ENCODE results near the gene NEURL4.

Gene NEURL4

DNA sequence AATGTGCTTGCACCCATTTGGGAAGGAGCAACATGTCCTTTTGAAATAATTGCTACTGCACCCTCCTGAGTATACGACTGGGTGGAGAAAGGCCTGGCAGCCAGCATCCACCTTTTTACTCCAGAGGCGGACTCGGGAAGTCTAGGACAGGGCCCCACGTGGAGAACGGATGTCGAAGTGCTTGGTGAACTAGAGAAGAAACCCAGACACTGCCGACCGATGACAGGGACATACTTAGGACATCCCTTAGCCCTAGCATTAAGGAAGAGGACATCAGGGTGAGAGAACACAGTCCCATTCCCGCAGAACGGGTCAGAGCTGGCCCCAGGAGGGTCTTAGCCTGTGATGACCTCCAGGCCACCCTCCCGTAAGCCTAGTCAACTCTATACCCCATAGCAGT, 38.5 kb downstream of the NEURL4 start:
- no peaks in the 10 kb centered on the region for H3K79me2 ChIP-seq (ENCODE audit: low read length)
- no peaks in the 10 kb centered on the region for H4K20me1 ChIP-seq (ENCODE audit: insufficient read depth, low read length)
- H3K27ac ChIP-seq (ENCODE audit: low read length), result no peak overlapping the region
- no peaks in the 10 kb centered on the region for H3K9me3 ChIP-seq (ENCODE audit: insufficient read depth, low read length)
- no peaks in the 10 kb centered on the region for H3K27me3 ChIP-seq (ENCODE audit: low read depth, low read length)
- H3K4me3 ChIP-seq (ENCODE audit: low read length), result no peak overlapping the region
- H3K9ac ChIP-seq (ENCODE audit: low read length), result no peak overlapping the region
- no peaks in the 10 kb centered on the region for H3K36me3 ChIP-seq (replicated peaks; ENCODE audit: low read depth, low read length)
- H3K4me2 ChIP-seq (ENCODE audit: low read length), result no peak overlapping the region
- H2AFZ ChIP-seq (ENCODE audit: low read depth, low read length), result no peak overlapping the region
- TF ChIP-seq EZH2phosphoT487 (IDR thresholded peaks at IDR 0.05; ENCODE audit: low read depth), result no peak
- TF ChIP-seq, protein P1, sequence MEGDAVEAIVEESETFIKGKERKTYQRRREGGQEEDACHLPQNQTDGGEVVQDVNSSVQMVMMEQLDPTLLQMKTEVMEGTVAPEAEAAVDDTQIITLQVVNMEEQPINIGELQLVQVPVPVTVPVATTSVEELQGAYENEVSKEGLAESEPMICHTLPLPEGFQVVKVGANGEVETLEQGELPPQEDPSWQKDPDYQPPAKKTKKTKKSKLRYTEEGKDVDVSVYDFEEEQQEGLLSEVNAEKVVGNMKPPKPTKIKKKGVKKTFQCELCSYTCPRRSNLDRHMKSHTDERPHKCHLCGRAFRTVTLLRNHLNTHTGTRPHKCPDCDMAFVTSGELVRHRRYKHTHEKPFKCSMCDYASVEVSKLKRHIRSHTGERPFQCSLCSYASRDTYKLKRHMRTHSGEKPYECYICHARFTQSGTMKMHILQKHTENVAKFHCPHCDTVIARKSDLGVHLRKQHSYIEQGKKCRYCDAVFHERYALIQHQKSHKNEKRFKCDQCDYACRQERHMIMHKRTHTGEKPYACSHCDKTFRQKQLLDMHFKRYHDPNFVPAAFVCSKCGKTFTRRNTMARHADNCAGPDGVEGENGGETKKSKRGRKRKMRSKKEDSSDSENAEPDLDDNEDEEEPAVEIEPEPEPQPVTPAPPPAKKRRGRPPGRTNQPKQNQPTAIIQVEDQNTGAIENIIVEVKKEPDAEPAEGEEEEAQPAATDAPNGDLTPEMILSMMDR (IDR thresholded peaks at IDR 0.05; ENCODE audit: low read depth, low read length), result no peak
- H3K4me1 ChIP-seq (ENCODE audit: low read length), result no peaks in the 10 kb centered on the region

DNA sequence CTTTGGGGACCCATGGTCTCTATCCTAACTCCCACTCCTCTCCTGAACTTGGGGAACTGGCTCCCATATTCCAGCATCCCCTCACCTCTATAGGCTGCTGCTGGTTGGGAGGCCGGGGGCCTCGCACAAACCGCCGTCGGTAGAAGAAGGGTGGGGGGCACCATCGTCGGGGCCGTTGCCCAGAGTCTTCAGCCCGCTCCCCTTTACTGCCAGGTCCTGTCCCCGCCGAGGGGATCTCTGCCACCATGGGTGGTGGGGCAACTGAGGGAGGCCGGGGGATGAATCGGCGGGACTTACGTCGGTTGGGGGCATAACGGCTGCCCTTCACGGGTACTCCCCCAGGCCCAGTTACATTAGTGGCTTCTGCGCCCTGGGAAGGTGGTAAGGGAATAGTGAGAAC, 39.0 kb downstream of the NEURL4 start:
- H3K4me3 ChIP-seq (ENCODE audit: low read length), result no peak overlapping the region
- no peaks in the 10 kb centered on the region for H3K36me3 ChIP-seq (replicated peaks; ENCODE audit: low read depth, low read length)
- no peaks in the 10 kb centered on the region for H3K9me3 ChIP-seq (ENCODE audit: insufficient read depth, low read length)
- no peak for TF ChIP-seq EZH2phosphoT487 (IDR thresholded peaks at IDR 0.05; ENCODE audit: low read depth)
- TF ChIP-seq, protein P1 (IDR thresholded peaks at IDR 0.05; ENCODE audit: low read depth, low read length), result no peak
- no peaks in the 10 kb centered on the region for H3K4me1 ChIP-seq (ENCODE audit: low read length)
- no peak overlapping the region for H2AFZ ChIP-seq (ENCODE audit: low read depth, low read length)
- no peak overlapping the region for H3K27ac ChIP-seq (ENCODE audit: low read length)
- H3K79me2 ChIP-seq (ENCODE audit: low read length), result no peaks in the 10 kb centered on the region
- H4K20me1 ChIP-seq (ENCODE audit: insufficient read depth, low read length), result no peaks in the 10 kb centered on the region
- no peak overlapping the region for H3K9ac ChIP-seq (ENCODE audit: low read length)
- no peak overlapping the region for H3K4me2 ChIP-seq (ENCODE audit: low read length)
- H3K27me3 ChIP-seq (ENCODE audit: low read depth, low read length), result no peaks in the 10 kb centered on the region

DNA sequence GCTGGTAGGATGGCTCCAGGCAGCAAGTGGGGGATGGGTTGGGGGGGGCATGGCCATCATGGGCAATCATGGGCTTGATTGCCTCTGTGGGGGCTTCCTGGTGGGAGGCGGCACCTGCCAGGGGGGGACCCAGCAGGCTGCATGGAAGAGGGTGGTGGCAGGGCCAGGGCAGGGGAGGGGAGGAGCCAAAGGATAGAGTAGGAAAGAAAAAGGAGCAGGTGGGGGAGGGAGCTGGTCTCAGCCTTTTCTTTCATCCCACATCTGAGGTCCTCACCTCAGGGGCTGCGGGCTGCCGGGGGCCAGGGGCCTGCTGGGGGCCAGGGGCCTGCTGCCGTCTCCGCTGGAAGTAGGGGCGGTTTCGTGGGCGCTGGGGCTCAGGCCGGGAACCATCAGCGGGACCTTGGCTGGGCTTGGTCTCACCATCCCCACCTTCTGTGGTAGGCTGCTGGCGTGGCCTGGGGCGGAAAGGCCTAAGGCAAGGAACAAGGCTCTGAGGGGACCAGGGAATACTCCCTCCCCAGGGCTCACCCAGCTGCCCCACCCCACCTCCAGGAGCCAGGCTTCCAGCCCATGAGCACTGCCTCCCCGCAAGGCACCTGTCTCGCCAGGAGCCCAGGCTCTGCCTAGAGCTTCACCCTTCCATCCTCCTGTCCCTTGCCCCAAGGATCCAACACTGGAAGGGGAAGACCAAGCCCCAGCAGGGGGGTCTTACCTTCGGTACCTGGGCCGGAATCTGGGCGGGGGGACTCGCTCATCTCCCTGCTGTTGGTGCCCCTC, 39.7 kb downstream of the NEURL4 start:
- no peak overlapping the region for H3K9ac ChIP-seq (ENCODE audit: low read length)
- no peaks in the 10 kb centered on the region for H4K20me1 ChIP-seq (ENCODE audit: insufficient read depth, low read length)
- H3K27me3 ChIP-seq (ENCODE audit: low read depth, low read length), result no peaks in the 10 kb centered on the region
- H3K4me1 ChIP-seq (ENCODE audit: low read length), result no peaks in the 10 kb centered on the region
- no peak overlapping the region for H2AFZ ChIP-seq (ENCODE audit: low read depth, low read length)
- no peaks in the 10 kb centered on the region for H3K79me2 ChIP-seq (ENCODE audit: low read length)
- H3K9me3 ChIP-seq (ENCODE audit: insufficient read depth, low read length), result no peaks in the 10 kb centered on the region
- H3K27ac ChIP-seq (ENCODE audit: low read length), result no peak overlapping the region
- TF ChIP-seq, protein P1 (IDR thresholded peaks at IDR 0.05; ENCODE audit: low read depth, low read length), result no peak
- no peak for TF ChIP-seq EZH2phosphoT487 (IDR thresholded peaks at IDR 0.05; ENCODE audit: low read depth)
- H3K36me3 ChIP-seq (replicated peaks; ENCODE audit: low read depth, low read length), result no peaks in the 10 kb centered on the region
- H3K4me3 ChIP-seq (ENCODE audit: low read length), result no peak overlapping the region
- H3K4me2 ChIP-seq (ENCODE audit: low read length), result no peak overlapping the region

DNA sequence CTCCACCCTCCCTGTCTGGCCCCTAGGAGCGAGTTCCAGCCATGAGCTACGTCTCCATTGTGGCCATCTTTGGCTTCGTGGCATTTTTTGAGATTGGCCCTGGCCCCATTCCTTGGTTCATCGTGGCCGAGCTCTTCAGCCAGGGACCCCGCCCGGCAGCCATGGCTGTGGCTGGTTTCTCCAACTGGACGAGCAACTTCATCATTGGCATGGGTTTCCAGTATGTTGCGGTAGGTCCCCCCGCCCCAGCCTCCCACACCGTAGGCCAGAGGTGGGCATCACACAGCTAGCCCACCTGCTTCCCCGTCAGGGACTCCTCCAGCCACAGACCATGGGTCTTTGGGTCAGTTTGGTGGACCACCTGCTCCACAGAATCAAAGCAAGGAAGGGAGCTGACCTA, 43.5 kb downstream of the NEURL4 start:
- Histone ChIP-seq H3K4me3 (ENCODE audit: low read length) (no peak overlapping the region), H3K27ac (ENCODE audit: low read length) (no peak overlapping the region), H3K9me3 (ENCODE audit: insufficient read depth, low read length) (no peaks in the 10 kb centered on the region), H3K79me2 (ENCODE audit: low read length) (no peaks in the 10 kb centered on the region), H3K4me1 (ENCODE audit: low read length) (peaks cover 11% of the 10 kb centered on the region), H3K27me3 (ENCODE audit: low read depth, low read length) (no peaks in the 10 kb centered on the region), H3K4me2 (ENCODE audit: low read length) (no peak overlapping the region), H2AFZ (ENCODE audit: low read depth, low read length) (no peak overlapping the region), H4K20me1 (ENCODE audit: insufficient read depth, low read length) (no peaks in the 10 kb centered on the region), H3K9ac (ENCODE audit: low read length) (no peak overlapping the region), H3K36me3 (replicated peaks; ENCODE audit: low read depth, low read length) (no peaks in the 10 kb centered on the region)
- TF ChIP-seq, protein P1 (IDR thresholded peaks at IDR 0.05; ENCODE audit: low read depth, low read length), result no peak
- no peak for TF ChIP-seq EZH2phosphoT487 (IDR thresholded peaks at IDR 0.05; ENCODE audit: low read depth)
